Coronary artery (tissue), 2 donors: ENCODE results near the gene HOXC12.
A peak's percentile ranks its signal among the peaks of the same experiment; 100 is the strongest.

Experiments used
- DNase-seq: peaks from one replicate; pipeline ENCODE4 v3.0.0-alpha.2; 2017; ENCODE audit warnings: low spot score
- H3K27ac ChIP-seq, 2 donors: fragments of 200-600 bp; sonication (generic); one replicate each; pipeline ENCODE4 v1.5.1; 2016 to 2019
- H3K4me3 ChIP-seq: fragments of 200-600 bp; sonication (generic); 2 replicates; pipeline ENCODE4 v1.5.1; 2016; ENCODE audit warnings: mild to moderate bottlenecking, moderate library complexity
- CTCF ChIP-seq: fragments of 200-600 bp; sonication (generic); IDR thresholded peaks from one replicate; pipeline ENCODE4 v1.5.1; 2019; ENCODE audit warnings: antibody characterized with exemption

HOXC12 gene

GRCh38 chr12:53937099-53937498, 17.6 kb upstream of the HOXC12 start:
- no peak for DNase-seq
- Histone ChIP-seq H3K27ac (no peak overlapping the region), H3K4me3 (no peak overlapping the region)
- no peak for TF ChIP-seq CTCF

GRCh38 chr12:53937596-53938325, 16.9 kb upstream of the HOXC12 start:
- no peak overlapping the region for H3K27ac ChIP-seq
- DNase-seq, result no peak
- no peak overlapping the region for H3K4me3 ChIP-seq
- no peak for TF ChIP-seq CTCF

GRCh38 chr12:53938326-53939140, 16.2 kb upstream of the HOXC12 start, which contains the start of gene HOXC13:
TSS of gene HOXC13 (plus strand) at chr12:53938831. CDS start at chr12:53938907, 76 bp downstream.
- Histone ChIP-seq H3K4me3 (peak within 1 kb of the TSS; percentile 28), H3K27ac (no peak within 1 kb of the TSS)
- no peak for TF ChIP-seq CTCF
- DNase-seq, result no peak

GRCh38 chr12:53939141-53940108, 15.3 kb upstream of the HOXC12 start:
- DNase-seq, result no peak
- TF ChIP-seq CTCF, result no peak
- H3K27ac ChIP-seq, result no peak overlapping the region
- peak overlapping the region; percentile 28 for H3K4me3 ChIP-seq

- Histone ChIP-seq H3K4me3 (no peak overlapping the region), H3K27ac (no peak overlapping the region)
- no peak for TF ChIP-seq CTCF
- no peak for DNase-seq
Observed at GRCh38 chr12:53940443-53941014, 14.2 kb upstream of the HOXC12 start.

GRCh38 chr12:53941187-53941586, 13.5 kb upstream of the HOXC12 start:
- no peak for TF ChIP-seq CTCF
- no peak for DNase-seq
- no peak overlapping the region for H3K4me3 ChIP-seq
- no peak overlapping the region for H3K27ac ChIP-seq
